ENCODE measurements around the gene RALY. TPM values are rescaled to one million over a fixed set of nuclear protein-coding genes. Genes with fewer than 3 reads are reported as not detected.

Gene RALY
- total and polyA plus RNA-seq, 2 donors (not counting 3 experiments of a cell fraction or from before 2014, with no cell fraction given), result 142 to 146 TPM

- no peak for TF ChIP-seq POLR2AphosphoS5 (IDR thresholded peaks at IDR 0.05; ENCODE audit: insufficient read depth, low read depth, low read length)
- no peak for TF ChIP-seq GATA2 (IDR thresholded peaks at IDR 0.05; ENCODE audit: insufficient read depth, insufficient read length, low read depth, low read length)
- TF ChIP-seq JUN (IDR thresholded peaks at IDR 0.05; ENCODE audit: borderline replicate concordance, insufficient read depth, insufficient read length, low read depth), result no peak
- TF ChIP-seq FOS (IDR thresholded peaks at IDR 0.05; ENCODE audit: borderline replicate concordance, insufficient read depth, low read length), result no peak
- no peak for TF ChIP-seq MAX (IDR thresholded peaks at IDR 0.05; ENCODE audit: insufficient read depth, insufficient read length)
- no peak for TF ChIP-seq EZH2 (IDR thresholded peaks at IDR 0.05; ENCODE audit: borderline replicate concordance, low read depth, low read length, severe bottlenecking)
- TF ChIP-seq CTCF (IDR thresholded peaks at IDR 0.05; ENCODE audit: extremely low read depth in 1 of 2, insufficient read depth in 1 of 2, low read depth in 1 of 2, low read length in 2 of 2), result no peak
- TF ChIP-seq MYC (IDR thresholded peaks at IDR 0.05; ENCODE audit: low read depth, low read length), result no peak
- TF ChIP-seq POLR2A (IDR thresholded peaks at IDR 0.05; ENCODE audit: low read depth, low read length), result no peak
- Histone ChIP-seq H3K79me2 (ENCODE audit: control insufficient read depth, insufficient read depth, low read length) (peaks cover 39% of the 10 kb centered on the region), H3K4me3 (replicated peaks in 1 of 3; ENCODE audit: insufficient read depth in 1 of 3, low read depth in 1 of 3, low read length in 3 of 3) (no peak overlapping the region), H2AFZ (ENCODE audit: low read depth, low read length) (no peak overlapping the region), H3K36me3 (ENCODE audit: control insufficient read depth in 2 of 2, extremely low read depth in 1 of 2, insufficient read depth in 2 of 2, low read length in 2 of 2) (peaks cover 40 to 45% of the 10 kb centered on the region in 2 experiments), H3K9me3 (replicated peaks; ENCODE audit: control insufficient read depth, insufficient read depth, low read length) (no peaks in the 10 kb centered on the region), H3K9ac (replicated peaks; ENCODE audit: extremely low read depth, insufficient read depth, low read length) (no peak overlapping the region), H3K4me2 (ENCODE audit: insufficient read depth, low read length) (no peak overlapping the region), H3K4me1 (ENCODE audit: control insufficient read depth, extremely low read depth, insufficient read depth, low read length) (no peaks in the 10 kb centered on the region), H3K27me3 (ENCODE audit: control insufficient read depth in 2 of 2, insufficient read depth in 2 of 2, low read length in 2 of 2) (no peaks in the 10 kb centered on the region), H4K20me1 (replicated peaks; ENCODE audit: control insufficient read depth, extremely low read depth, insufficient read depth, low read length) (no peaks in the 10 kb centered on the region), H3K27ac (ENCODE audit: insufficient read depth, low read depth, low read length) (no peak overlapping the region), H3K9me1 (replicated peaks; ENCODE audit: control insufficient read depth, extremely low read depth, insufficient read depth, low read length) (no peaks in the 10 kb centered on the region)
- DNase-seq (ENCODE audit: low read depth, low spot score) (no peak), FAIRE-seq (no peak)
- ChIA-PET POLR2A (interaction anchor here (0.8 kb wide), 1 partner anchor 16 kb away, joined by 3 read pairs; the partner anchor contains the start of gene EIF2S2), CTCF (interaction anchor here (1.6 to 2.0 kb wide), 2 partner anchors 13 to 17 kb away, joined by 6 to 7 read pairs; partner anchors contain the start of gene EIF2S2)
- intact Hi-C loops (cut with micrococcal nuclease), result no loop called here
- BruUV-seq (replicated peaks), result no TSS peak
- dilution Hi-C loops (cut with MboI; ENCODE audit: extremely low pct_ligation_motif_present, low sequenced_read_pairs), result no loop called here
Measured at GRCh38 chr20:34095825-34096224, 102.1 kb downstream of the RALY start.

All from endothelial cell of umbilical vein (primary cell).